Measurements from ENCODE around the gene POU4F1.
A peak's percentile ranks its signal among the peaks of the same experiment; 100 is the strongest.

The POU4F1 gene

DNA sequence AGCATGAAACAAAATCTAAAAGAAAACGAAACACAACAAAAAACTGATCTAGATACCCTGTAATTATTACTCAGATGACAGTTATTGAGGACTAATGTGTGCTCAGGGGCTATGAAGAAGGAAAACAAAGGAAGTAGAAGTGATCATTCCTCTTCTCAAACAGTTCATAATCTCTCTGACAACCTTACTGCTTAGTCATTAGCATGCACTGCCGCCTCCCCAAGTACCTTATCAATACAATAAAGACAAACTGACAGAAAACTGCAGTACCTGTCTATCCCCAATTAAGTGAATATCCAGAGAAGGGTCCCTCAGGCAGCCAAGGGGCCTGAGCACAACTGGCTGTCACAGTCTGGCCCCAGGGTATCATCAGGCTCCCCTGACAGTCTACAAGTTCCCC, 22.0 kb upstream of the POU4F1 start:
- H3K27me3 ChIP-seq (ENCODE audit: control insufficient read depth in 5 of 5, insufficient read depth in 4 of 5, low read length in 5 of 5), result no peaks in the 10 kb centered on the region
- H3K36me3 ChIP-seq (ENCODE audit: control insufficient read depth in 5 of 5, insufficient read depth in 5 of 5, low read length in 5 of 5), result peaks cover 5 to 28% (median 14%) of the 10 kb centered on the region in 5 donors
- H3K9ac ChIP-seq (ENCODE audit: low read length in 5 of 5), result no peak overlapping the region
- no peaks in the 10 kb centered on the region for H3K9me3 ChIP-seq (ENCODE audit: control insufficient read depth in 5 of 5, low read length in 5 of 5)
- no peak overlapping the region for H3K4me3 ChIP-seq (ENCODE audit: low read depth in 1 of 5, low read length in 5 of 5)
- no peaks in the 10 kb centered on the region for H3K4me1 ChIP-seq (ENCODE audit: control insufficient read depth in 5 of 5, insufficient read depth in 5 of 5, low read length in 5 of 5)
- H3K27ac ChIP-seq (ENCODE audit: low read depth, low read length), result no peak overlapping the region

GRCh38 chr13:78623132-78623531, 19.8 kb upstream of the POU4F1 start:
- Histone ChIP-seq H3K9me3 (ENCODE audit: control insufficient read depth in 5 of 5, low read length in 5 of 5) (no peaks in the 10 kb centered on the region), H3K9ac (ENCODE audit: low read length in 5 of 5) (no peak overlapping the region), H3K4me1 (ENCODE audit: control insufficient read depth in 5 of 5, insufficient read depth in 5 of 5, low read length in 5 of 5) (no peaks in the 10 kb centered on the region), H3K27me3 (ENCODE audit: control insufficient read depth in 5 of 5, insufficient read depth in 4 of 5, low read length in 5 of 5) (no peaks in the 10 kb centered on the region), H3K27ac (ENCODE audit: low read depth, low read length) (no peak overlapping the region), H3K4me3 (ENCODE audit: low read depth in 1 of 5, low read length in 5 of 5) (no peak overlapping the region), H3K36me3 (ENCODE audit: control insufficient read depth in 5 of 5, insufficient read depth in 5 of 5, low read length in 5 of 5) (peaks cover 3 to 16% (median 9%) of the 10 kb centered on the region in 5 donors)

GRCh38 chr13:78620936-78621470, 17.7 kb upstream of the POU4F1 start:
- H3K9me3 ChIP-seq (ENCODE audit: control insufficient read depth in 5 of 5, low read length in 5 of 5), result no peaks in the 10 kb centered on the region
- peaks cover 14 to 22% (median 16%) of the 10 kb centered on the region in 5 donors for H3K36me3 ChIP-seq (ENCODE audit: control insufficient read depth in 5 of 5, insufficient read depth in 5 of 5, low read length in 5 of 5)
- H3K27me3 ChIP-seq (ENCODE audit: control insufficient read depth in 5 of 5, insufficient read depth in 4 of 5, low read length in 5 of 5), result no peaks in the 10 kb centered on the region
- no peaks in the 10 kb centered on the region for H3K4me1 ChIP-seq (ENCODE audit: control insufficient read depth in 5 of 5, insufficient read depth in 5 of 5, low read length in 5 of 5)
- no peak overlapping the region for H3K9ac ChIP-seq (ENCODE audit: low read length in 5 of 5)
- no peak overlapping the region for H3K27ac ChIP-seq (ENCODE audit: low read depth, low read length)
- no peak overlapping the region for H3K4me3 ChIP-seq (ENCODE audit: low read depth in 1 of 5, low read length in 5 of 5)

DNA sequence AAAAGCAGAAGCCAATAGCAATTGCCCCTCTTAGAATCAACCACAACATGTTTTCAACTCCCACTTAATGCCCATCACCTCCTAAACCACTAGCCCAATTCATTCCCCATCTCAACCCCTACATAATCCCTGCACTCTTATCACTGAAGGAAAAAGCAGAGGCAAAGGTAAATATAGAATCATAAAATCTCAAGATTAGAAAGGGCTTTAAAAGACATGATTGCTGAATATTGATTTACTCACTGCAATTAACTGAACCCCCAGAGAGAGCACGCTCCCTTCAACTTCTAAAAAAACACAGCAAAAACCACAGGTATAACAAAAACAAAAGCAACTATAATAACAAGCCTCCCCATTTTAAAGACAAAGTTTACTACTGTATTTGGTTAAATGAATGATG, 15.1 kb upstream of the POU4F1 start:
- Histone ChIP-seq H3K36me3 (ENCODE audit: control insufficient read depth in 5 of 5, insufficient read depth in 5 of 5, low read length in 5 of 5) (peaks cover 16 to 31% (median 19%) of the 10 kb centered on the region in 5 donors), H3K27me3 (ENCODE audit: control insufficient read depth in 5 of 5, insufficient read depth in 4 of 5, low read length in 5 of 5) (no peaks in the 10 kb centered on the region), H3K9me3 (ENCODE audit: control insufficient read depth in 5 of 5, low read length in 5 of 5) (no peaks in the 10 kb centered on the region), H3K27ac (ENCODE audit: low read depth, low read length) (no peak overlapping the region), H3K4me1 (ENCODE audit: control insufficient read depth in 5 of 5, insufficient read depth in 5 of 5, low read length in 5 of 5) (no peaks in the 10 kb centered on the region), H3K9ac (ENCODE audit: low read length in 5 of 5) (no peak overlapping the region), H3K4me3 (ENCODE audit: low read depth in 1 of 5, low read length in 5 of 5) (no peak overlapping the region)

- H3K27me3 ChIP-seq (ENCODE audit: control insufficient read depth in 5 of 5, insufficient read depth in 4 of 5, low read length in 5 of 5), result peaks cover 31 to 41% (median 34%) of the 10 kb centered on the region in 5 donors
- no peak overlapping the region for H3K4me3 ChIP-seq (ENCODE audit: low read depth in 1 of 5, low read length in 5 of 5)
These were observed 7.7 kb upstream of the POU4F1 start for GRCh38 chr13:78611040-78611439.

DNA sequence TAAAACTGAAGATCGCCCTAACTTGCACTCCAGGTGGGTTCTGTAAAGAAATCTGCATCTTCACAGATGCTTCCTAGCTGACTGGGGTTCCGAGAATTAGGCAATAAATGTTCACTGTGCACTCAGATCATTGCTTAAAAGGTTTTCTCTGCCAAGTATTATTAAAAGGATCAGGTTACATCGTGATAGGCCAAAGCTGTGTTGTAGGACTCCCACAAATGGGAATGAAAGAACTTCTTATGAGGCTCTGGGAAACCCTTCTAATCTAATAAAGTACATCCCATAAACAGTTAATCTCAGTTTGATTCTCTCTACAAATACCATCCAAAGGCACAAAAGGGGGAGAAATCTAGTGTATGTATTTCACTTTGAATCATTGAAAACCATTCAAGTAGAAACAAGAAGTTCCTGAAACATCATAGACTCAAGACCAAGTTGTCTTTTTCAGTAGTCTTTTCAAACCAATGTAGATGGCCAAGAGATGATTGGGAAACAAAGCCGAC, 7.1 kb upstream of the POU4F1 start:
- Histone ChIP-seq H3K4me3 (ENCODE audit: low read depth in 1 of 5, low read length in 5 of 5) (no peak overlapping the region), H3K36me3 (ENCODE audit: control insufficient read depth in 5 of 5, insufficient read depth in 5 of 5, low read length in 5 of 5) (peaks cover 1 to 11% (median 3%) of the 10 kb centered on the region in 5 donors), H3K9me3 (ENCODE audit: control insufficient read depth in 5 of 5, low read length in 5 of 5) (no peaks in the 10 kb centered on the region), H3K4me1 (ENCODE audit: control insufficient read depth in 5 of 5, insufficient read depth in 5 of 5, low read length in 5 of 5) (peaks cover 2 to 51% (median 43%) of the 10 kb centered on the region in 5 donors), H3K27ac (ENCODE audit: low read depth, low read length) (no peak overlapping the region), H3K27me3 (ENCODE audit: control insufficient read depth in 5 of 5, insufficient read depth in 4 of 5, low read length in 5 of 5) (peaks cover 36 to 47% (median 40%) of the 10 kb centered on the region in 5 donors), H3K9ac (ENCODE audit: low read length in 5 of 5) (no peak overlapping the region)

More at GRCh38 chr13:78611040-78611439, 7.7 kb upstream of the POU4F1 start:
- no peaks in the 10 kb centered on the region for H3K9me3 ChIP-seq (ENCODE audit: control insufficient read depth in 5 of 5, low read length in 5 of 5)
- H3K4me1 ChIP-seq (ENCODE audit: control insufficient read depth in 5 of 5, insufficient read depth in 5 of 5, low read length in 5 of 5), result peaks cover 2 to 51% (median 43%) of the 10 kb centered on the region in 5 donors
- no peak overlapping the region for H3K9ac ChIP-seq (ENCODE audit: low read length in 5 of 5)
- H3K27ac ChIP-seq (ENCODE audit: low read depth, low read length), result no peak overlapping the region
- H3K36me3 ChIP-seq (ENCODE audit: control insufficient read depth in 5 of 5, insufficient read depth in 5 of 5, low read length in 5 of 5), result peaks cover 6 to 17% (median 8%) of the 10 kb centered on the region in 5 donors

DNA sequence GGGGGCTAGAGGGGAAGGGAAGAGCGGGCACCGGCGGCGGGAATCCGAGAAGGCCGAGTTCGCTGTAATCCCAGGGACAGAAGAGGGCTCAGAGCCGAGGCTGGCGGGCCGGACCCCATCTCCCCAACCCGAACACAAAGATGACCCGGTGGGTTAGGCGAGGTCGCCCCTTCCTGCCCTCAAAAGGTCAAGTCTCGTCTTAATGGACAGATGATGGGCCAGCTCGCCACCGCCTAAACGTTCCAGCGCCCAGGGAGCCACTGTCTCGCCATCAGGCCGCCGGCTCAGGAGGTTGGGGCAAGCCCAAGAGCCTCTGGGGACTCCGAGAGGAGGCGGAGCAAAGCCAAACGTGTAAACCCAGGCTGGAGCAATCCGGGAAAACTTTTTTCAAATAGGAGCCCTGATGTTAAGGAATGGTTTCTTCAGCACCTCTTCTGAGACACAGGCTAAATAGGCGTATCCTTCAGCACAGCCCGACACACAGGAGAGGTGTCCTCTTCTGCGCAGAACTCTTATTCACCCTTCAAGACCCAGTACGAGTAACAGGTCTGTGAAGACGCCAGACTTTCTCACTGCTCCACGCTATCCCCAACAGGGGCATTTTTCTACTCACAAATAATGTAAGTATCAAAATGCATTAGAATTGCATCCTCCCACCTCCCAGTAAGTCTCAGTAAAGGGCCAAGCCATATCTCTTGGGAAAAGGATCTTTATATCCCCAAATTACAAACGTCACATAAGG, 6.3 kb upstream of the POU4F1 start:
- H3K27ac ChIP-seq (ENCODE audit: low read depth, low read length), result no peak overlapping the region
- H3K9me3 ChIP-seq (ENCODE audit: control insufficient read depth in 5 of 5, low read length in 5 of 5), result no peaks in the 10 kb centered on the region
- peak overlapping the region in 2 of 5 donors; percentile 27 to 41 for H3K9ac ChIP-seq (ENCODE audit: low read length in 5 of 5)
- H3K36me3 ChIP-seq (ENCODE audit: control insufficient read depth in 5 of 5, insufficient read depth in 5 of 5, low read length in 5 of 5), result peaks cover 0 to 4% (median 1%) of the 10 kb centered on the region in 5 donors
- H3K27me3 ChIP-seq (ENCODE audit: control insufficient read depth in 5 of 5, insufficient read depth in 4 of 5, low read length in 5 of 5), result peaks cover 43 to 54% (median 48%) of the 10 kb centered on the region in 5 donors
- peaks cover 2 to 51% (median 43%) of the 10 kb centered on the region in 5 donors for H3K4me1 ChIP-seq (ENCODE audit: control insufficient read depth in 5 of 5, insufficient read depth in 5 of 5, low read length in 5 of 5)
- peak overlapping the region; percentile 17 to 69 (median 57) for H3K4me3 ChIP-seq (ENCODE audit: low read depth in 1 of 5, low read length in 5 of 5)

DNA sequence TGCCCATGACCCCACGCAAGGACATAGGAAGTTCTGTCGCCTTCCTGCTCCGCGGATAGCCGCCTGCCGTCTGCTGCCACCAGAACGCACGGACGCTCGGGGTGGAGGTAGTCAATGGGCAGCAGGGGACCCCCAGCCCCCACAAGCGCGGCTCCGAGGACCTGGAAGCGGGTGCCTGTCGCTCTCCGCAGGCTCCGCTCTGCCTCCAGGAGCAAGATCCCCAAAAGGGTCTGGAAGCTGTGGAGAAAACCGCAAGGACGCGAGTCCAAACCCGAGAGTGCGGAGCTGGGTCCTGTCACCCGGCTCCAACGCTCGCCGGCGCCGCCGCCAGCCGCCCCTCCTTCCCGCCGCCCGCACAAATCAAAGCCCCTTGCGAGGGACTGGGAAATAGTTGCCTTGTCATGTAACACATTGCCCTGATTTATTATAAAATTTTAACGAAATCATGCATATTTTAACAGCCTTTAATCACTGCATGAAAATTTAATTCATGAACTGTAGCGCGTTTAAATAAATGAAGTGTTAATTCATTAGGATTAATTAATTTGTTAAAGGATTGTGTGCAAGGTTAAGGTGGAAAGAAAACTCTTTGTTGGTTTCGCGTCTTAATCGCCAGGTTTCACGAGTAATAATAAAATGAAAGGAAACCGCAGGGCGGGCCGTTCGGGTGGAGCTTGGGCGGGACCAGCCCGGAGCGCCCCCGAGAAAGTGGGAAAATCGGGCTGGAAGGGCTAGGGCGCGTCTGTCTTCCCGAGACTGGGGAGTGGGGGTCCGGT, 5.5 kb upstream of the POU4F1 start:
- Histone ChIP-seq H3K27ac (ENCODE audit: low read depth, low read length) (no peak overlapping the region), H3K4me3 (ENCODE audit: low read depth in 1 of 5, low read length in 5 of 5) (peak overlapping the region; percentile 45 to 69 (median 57)), H3K9ac (ENCODE audit: low read length in 5 of 5) (peak overlapping the region in 2 of 5 donors; percentile 27 to 41), H3K9me3 (ENCODE audit: control insufficient read depth in 5 of 5, low read length in 5 of 5) (no peaks in the 10 kb centered on the region), H3K36me3 (ENCODE audit: control insufficient read depth in 5 of 5, insufficient read depth in 5 of 5, low read length in 5 of 5) (no peaks in the 10 kb centered on the region), H3K4me1 (ENCODE audit: control insufficient read depth in 5 of 5, insufficient read depth in 5 of 5, low read length in 5 of 5) (peaks cover 2 to 53% (median 43%) of the 10 kb centered on the region in 5 donors), H3K27me3 (ENCODE audit: control insufficient read depth in 5 of 5, insufficient read depth in 4 of 5, low read length in 5 of 5) (peaks cover 49 to 62% (median 55%) of the 10 kb centered on the region in 5 donors)

DNA sequence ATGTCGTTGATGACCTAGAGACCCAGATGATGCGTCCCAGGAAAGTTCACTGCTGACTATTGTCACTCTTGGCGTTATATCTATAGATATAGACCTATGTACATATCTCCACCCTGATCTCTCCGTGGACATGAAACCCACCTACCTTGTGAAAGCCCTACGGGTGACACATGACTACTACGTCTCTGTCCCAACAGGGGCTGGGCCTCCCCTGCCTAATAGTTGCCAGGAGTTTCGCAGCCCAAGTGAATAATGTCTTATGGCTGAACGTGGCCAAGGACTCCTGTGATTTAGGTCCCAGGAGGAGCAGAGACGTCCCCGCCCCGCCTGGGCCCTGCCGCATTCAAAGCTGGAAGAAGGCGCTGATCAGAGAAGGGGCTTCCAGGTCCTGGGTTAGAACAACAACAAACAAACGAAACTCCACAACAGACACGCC, 4.9 kb upstream of the POU4F1 start:
- Histone ChIP-seq H3K4me1 (ENCODE audit: control insufficient read depth in 5 of 5, insufficient read depth in 5 of 5, low read length in 5 of 5) (peaks cover 2 to 59% (median 48%) of the 10 kb centered on the region in 5 donors), H3K27ac (ENCODE audit: low read depth, low read length) (no peak overlapping the region), H3K9me3 (ENCODE audit: control insufficient read depth in 5 of 5, low read length in 5 of 5) (no peaks in the 10 kb centered on the region), H3K36me3 (ENCODE audit: control insufficient read depth in 5 of 5, insufficient read depth in 5 of 5, low read length in 5 of 5) (no peaks in the 10 kb centered on the region), H3K27me3 (ENCODE audit: control insufficient read depth in 5 of 5, insufficient read depth in 4 of 5, low read length in 5 of 5) (peaks cover 55 to 67% (median 62%) of the 10 kb centered on the region in 5 donors), H3K9ac (ENCODE audit: low read length in 5 of 5) (no peak overlapping the region), H3K4me3 (ENCODE audit: low read depth in 1 of 5, low read length in 5 of 5) (peak overlapping the region; percentile 45 to 69 (median 57))
